Medulla oblongata (tissue), 1 donor: ENCODE results near the gene VPS37C.
"Not testable (repeated sequence)": the region's sequence is repeated elsewhere in the genome, so short reads cannot be mapped to it uniquely, and the experiment has no call there.

Experiments used
- DNase-seq: peaks from one replicate; pipeline ENCODE4 v3.0.0-alpha.2; 2015; ENCODE audit errors: extremely low spot score

Gene VPS37C

GRCh38 chr11:61161190-61162091 is at the start of gene VPS37C:
Gene VPS37C (minus strand): TSS chr11:61161426. CDS start chr11:61138829, 22,597 bp downstream.
- DNase-seq = peak; percentile 93

- not testable (repeated sequence) for DNase-seq
These were observed 49.4 kb upstream of the VPS37C start for GRCh38 chr11:61210629-61211028.

- not testable (repeated sequence) for DNase-seq
These were observed 46.5 kb upstream of the VPS37C start for GRCh38 chr11:61207636-61208310.

- DNase-seq = not testable (repeated sequence)
These were observed 43.4 kb upstream of the VPS37C start for GRCh38 chr11:61204502-61205059.

GRCh38 chr11:61203873-61204272 is 42.6 kb upstream of the VPS37C start:
- DNase-seq = not testable (repeated sequence)

GRCh38 chr11:61202950-61203746 is 41.9 kb upstream of the VPS37C start, which contains the start of gene PGA3:
Gene PGA3 (plus strand): TSS chr11:61203515. CDS start chr11:61203565, 50 bp downstream.
- not testable (repeated sequence) for DNase-seq

- DNase-seq = no peak
These were observed 40.2 kb upstream of the VPS37C start for GRCh38 chr11:61201476-61201875.

GRCh38 chr11:61198948-61199523 is 37.8 kb upstream of the VPS37C start:
- no peak for DNase-seq

GRCh38 chr11:61198361-61198760 is 37.1 kb upstream of the VPS37C start:
- no peak for DNase-seq

- DNase-seq = no peak
These were observed 34.5 kb upstream of the VPS37C start for GRCh38 chr11:61195719-61196118.

- no peak for DNase-seq
These were observed 33.9 kb upstream of the VPS37C start for GRCh38 chr11:61194981-61195695.

- no peak for DNase-seq
These were observed 33.0 kb upstream of the VPS37C start for GRCh38 chr11:61194169-61194671.

GRCh38 chr11:61193596-61193995 is 32.4 kb upstream of the VPS37C start:
- DNase-seq = no peak

GRCh38 chr11:61189933-61190332 is 28.7 kb upstream of the VPS37C start:
- DNase-seq = no peak

GRCh38 chr11:61187505-61188130 is 26.4 kb upstream of the VPS37C start:
- DNase-seq = peak; percentile 79

- no peak for DNase-seq
These were observed 25.3 kb upstream of the VPS37C start for GRCh38 chr11:61186504-61186903.

- DNase-seq = no peak
These were observed 22.4 kb upstream of the VPS37C start for GRCh38 chr11:61183645-61184044.

- DNase-seq = no peak
These were observed 20.3 kb upstream of the VPS37C start for GRCh38 chr11:61181489-61181888.

GRCh38 chr11:61180205-61180604 is 19.0 kb upstream of the VPS37C start:
- not testable (repeated sequence) for DNase-seq

- no peak for DNase-seq
These were observed 15.2 kb upstream of the VPS37C start for GRCh38 chr11:61176446-61176845.
